ENCODE measurements around the gene MCM5. TPM values are rescaled to one million over a fixed set of nuclear protein-coding genes. Genes with fewer than 3 reads are reported as not detected.

MCM5 gene
- total RNA-seq, 1 experiment from 2014 or later: 155 TPM

GRCh38 chr22:35473971-35474370 lies 74.0 kb downstream of the MCM5 start:
- DNase-seq (ENCODE audit: low spot score): no peak

Other genes starting within 250 kb of the MCM5 start
- 7.0 and 8.1 TPM in 2 replicates for gene HMGXB4, start 142.6 kb upstream of the MCM5 start, total RNA-seq (2014; rRNA removed; shearing (Covaris generic))
- gene TOM1, start 100.2 kb upstream of the MCM5 start, total RNA-seq (2014; rRNA removed; shearing (Covaris generic)): 32.4 and 34.9 TPM in 2 replicates
- gene HMOX1, start 19.0 kb upstream of the MCM5 start, total RNA-seq (2014; rRNA removed; shearing (Covaris generic)): 14.9 and 21.6 TPM in 2 replicates
- 0.05 TPM in 1 of 2 replicates, not detected in the other for gene RASD2, start 140.7 kb downstream of the MCM5 start, total RNA-seq (2014; rRNA removed; shearing (Covaris generic))
- 0.79 and 0.86 TPM in 2 replicates for gene MB, start 217.2 kb downstream of the MCM5 start, total RNA-seq (2014; rRNA removed; shearing (Covaris generic))
- gene APOL6, start 248.3 kb downstream of the MCM5 start, total RNA-seq (2014; rRNA removed; shearing (Covaris generic)): 6.3 and 6.8 TPM in 2 replicates

All from HT-29 (cell line).